Stimulated activated CD4-positive, alpha-beta T cell treated with anti-CD3 and anti-CD28 coated beads, TNF-alpha, amount 100 ng/mL, for 1 hour (primary cell): ENCODE measurements around the gene ZSWIM6.

Experiments used
- DNase-seq, 3 donors: peaks; one replicate each; pipeline ENCODE4 v3.0.0-alpha.2; 2020; ENCODE audit warnings: low read depth in 3 of 3, low spot score in 1 of 3

ZSWIM6 gene

DNA sequence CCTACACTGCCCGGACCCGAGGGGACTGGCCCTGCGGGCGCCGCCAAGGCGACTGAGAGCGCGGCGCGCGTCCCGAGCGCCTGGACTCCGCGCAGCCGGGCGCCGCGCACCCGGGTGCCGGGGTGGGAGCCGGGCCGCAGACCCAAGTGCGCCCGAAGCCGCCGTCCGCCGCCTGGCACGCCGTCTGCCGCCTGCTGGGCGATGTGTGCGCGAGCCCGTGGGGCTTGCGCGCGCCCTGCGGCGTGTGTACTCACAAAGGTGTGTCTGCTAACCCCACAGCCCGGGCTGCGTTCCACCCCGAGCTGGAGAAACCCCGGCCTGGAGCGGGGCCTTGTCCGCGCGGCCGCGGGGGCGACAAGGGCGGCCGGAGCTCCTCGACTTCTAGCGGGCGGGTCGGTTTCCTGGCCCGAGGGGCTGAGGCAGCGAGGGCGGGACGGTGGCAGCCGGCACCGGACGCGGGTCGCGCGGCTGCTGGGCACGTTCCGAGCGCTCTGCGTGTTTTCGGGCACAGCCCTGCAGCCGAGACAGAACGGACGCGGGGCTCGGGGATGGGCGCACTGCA, 1.1 kb upstream of the ZSWIM6 start:
- DNase-seq = peak; percentile 30 to 56 (median 49)

DNA sequence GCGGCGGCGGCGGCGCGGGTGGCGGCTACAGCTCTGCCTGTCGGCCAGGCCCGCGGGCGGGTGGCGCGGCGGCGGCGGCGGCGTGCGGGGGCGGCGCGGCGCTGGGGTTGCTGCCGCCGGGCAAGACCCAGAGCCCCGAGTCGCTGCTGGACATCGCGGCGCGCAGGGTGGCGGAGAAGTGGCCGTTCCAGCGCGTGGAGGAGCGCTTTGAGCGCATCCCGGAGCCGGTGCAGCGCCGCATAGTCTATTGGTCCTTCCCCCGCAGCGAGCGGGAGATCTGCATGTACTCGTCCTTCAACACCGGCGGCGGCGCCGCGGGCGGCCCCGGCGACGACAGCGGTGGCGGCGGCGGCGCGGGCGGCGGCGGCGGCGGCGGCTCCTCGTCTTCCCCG, 296 bp downstream of the ZSWIM6 start:
- no peak for DNase-seq

DNA sequence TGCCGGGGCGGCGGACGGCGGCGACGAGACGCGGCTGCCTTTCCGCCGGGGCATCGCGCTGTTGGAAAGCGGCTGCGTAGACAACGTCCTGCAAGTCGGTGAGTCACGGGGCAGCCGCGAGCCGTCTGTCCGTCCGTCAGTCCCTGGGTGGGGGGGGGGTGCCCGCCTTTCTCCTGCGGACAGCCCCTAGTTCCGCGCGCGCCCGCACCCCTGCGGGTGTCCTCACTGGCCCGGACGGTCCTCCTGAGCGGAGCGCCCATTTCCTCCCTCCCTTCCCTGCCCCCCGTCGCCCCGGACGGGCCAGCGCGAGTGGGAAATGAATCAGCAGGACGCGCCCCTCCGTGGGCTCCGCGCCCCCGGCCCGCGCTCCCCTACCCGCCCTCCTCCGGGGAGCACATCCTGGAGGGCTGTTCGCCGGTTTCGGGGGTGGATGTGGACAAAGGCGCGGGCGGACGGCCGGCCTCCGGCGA, 828 bp downstream of the ZSWIM6 start:
- DNase-seq = peak in 1 of 3 donors; percentile 12

GRCh38 chr5:61333321-61333953, 1.4 kb downstream of the ZSWIM6 start:
- peak in 2 of 3 donors; percentile 2 to 4 for DNase-seq

GRCh38 chr5:61333954-61334867, 2.2 kb downstream of the ZSWIM6 start:
- no peak for DNase-seq

DNA sequence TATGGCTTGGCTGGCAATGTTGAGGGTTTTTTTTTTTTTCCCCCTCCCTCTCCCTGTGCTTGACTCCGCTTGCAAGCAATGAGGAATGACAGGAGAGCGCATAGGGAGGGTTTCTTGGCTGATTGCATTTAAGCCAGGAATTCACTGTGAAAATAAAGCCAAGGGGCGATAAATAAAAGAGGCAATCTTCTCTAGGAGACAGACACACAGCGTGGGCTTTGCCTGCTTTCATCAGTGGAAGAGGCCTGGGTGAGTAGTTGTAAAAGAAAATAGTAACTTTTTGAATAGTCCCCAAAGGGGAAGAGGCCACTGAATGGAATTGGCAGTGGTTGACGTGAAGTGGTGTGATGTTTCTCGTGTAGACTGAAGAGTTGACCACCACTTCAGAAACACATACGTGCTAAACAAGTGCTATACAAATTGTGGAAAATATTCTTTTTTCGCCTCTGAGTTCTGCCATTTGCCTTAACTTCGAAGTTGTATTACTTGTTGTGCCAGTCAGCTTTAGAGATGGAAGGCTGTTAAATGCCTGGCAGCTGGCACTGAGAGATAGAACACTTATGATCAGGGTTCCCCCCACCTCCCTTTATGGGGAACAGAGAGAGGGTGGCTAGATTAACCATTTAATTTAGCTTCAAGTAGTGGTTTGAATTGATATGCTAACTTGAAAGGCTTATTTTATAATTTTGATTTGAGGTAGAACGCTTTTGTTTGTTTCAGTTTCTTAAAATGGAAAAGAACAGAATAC, 3.0 kb downstream of the ZSWIM6 start:
- DNase-seq = no peak

- no peak for DNase-seq
Observed at GRCh38 chr5:61339764-61340163, 7.7 kb downstream of the ZSWIM6 start.

DNA sequence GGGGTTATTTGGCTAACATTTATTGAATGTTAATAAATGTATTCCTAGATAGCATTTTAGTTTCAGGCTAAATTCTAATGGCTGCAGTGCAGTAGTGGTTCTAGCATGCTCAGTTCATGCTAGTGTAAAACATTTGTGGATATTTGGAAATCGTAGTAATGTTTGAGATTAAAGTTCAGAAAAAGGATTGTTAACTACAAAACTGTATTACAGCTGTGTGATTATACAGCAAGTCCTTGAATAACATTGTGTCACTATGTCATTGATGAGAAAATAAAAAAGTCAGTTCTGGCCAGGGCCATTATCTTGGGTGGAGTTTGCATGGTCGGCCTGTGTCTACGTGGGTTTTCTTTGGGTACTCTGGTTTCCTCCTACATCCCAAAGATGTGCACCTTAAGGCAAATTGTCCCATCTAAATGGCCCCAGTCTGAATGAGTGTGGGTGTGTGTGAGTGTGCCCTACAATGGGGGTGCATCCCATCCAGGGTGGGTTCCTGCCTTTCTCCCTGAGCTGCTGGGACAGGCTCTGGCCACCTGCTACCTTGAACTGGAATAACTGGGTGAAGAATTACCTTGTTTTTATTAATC, 8.8 kb downstream of the ZSWIM6 start:
- DNase-seq = no peak

- DNase-seq = no peak
Observed at GRCh38 chr5:61342071-61342501, 10.0 kb downstream of the ZSWIM6 start.

- no peak for DNase-seq
Observed at GRCh38 chr5:61344187-61344944, 12.3 kb downstream of the ZSWIM6 start.

- DNase-seq = no peak
Observed at GRCh38 chr5:61346511-61346910, 14.5 kb downstream of the ZSWIM6 start.

DNA sequence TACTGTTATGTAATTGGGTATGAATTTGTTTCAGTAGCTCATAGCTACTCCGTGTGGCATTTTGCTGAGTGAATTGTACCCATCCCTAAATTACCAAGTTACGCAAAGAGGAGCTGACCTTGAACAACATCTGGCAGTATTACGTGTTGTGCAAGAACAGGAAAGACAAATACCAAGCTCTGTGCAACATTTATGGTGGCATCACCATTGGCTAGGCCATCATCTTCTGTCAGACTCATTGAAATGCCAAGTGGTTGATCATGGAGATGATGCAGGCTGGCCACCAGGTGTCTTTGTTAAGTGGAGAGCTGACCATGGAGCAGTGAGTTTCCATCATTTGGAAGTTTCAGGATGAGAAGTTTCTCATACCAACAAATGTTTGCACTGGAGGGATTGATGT, 15.0 kb downstream of the ZSWIM6 start:
- DNase-seq = no peak

- DNase-seq = no peak
Observed at GRCh38 chr5:61348447-61348846, 16.4 kb downstream of the ZSWIM6 start.

DNA sequence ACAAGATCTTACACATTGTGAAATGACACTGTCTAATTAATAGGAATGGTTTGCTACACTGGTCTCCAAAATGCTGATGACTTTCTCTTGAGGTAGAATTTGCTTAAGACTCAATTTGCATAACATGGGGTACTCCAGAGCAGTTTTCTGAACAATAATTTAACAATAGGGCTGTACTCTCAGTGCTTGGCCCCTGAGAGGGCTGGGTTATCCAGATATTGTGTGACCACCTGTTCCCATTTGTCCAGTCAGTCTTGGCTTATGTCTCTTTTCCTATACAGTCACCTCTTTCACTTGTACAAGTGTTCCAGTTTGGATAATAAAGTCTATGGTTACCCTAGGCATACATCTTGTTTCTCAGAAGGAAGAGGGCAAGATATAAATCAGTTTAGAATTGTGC, 17.9 kb downstream of the ZSWIM6 start:
- DNase-seq = no peak

- no peak for DNase-seq
Observed at GRCh38 chr5:61350535-61350934, 18.5 kb downstream of the ZSWIM6 start.

DNA sequence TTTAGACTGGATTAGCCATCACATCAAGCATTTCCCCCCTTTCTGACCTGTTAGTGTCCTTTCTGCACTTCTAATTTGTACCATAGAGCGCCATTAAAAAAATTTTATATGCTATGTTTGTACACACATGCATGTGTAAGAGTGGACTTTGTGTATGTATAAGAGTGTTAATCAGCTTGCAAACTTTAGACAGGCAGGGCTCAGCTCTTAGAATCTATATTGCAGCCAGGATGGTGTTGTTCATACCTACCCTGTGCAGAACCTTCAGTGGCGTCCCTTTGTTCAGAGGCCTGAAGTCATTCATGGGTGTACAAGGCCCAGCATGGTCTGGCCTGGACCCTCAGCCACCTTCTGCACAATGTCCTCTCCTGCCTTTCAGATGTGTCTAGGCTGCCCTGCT, 19.7 kb downstream of the ZSWIM6 start:
- no peak for DNase-seq

DNA sequence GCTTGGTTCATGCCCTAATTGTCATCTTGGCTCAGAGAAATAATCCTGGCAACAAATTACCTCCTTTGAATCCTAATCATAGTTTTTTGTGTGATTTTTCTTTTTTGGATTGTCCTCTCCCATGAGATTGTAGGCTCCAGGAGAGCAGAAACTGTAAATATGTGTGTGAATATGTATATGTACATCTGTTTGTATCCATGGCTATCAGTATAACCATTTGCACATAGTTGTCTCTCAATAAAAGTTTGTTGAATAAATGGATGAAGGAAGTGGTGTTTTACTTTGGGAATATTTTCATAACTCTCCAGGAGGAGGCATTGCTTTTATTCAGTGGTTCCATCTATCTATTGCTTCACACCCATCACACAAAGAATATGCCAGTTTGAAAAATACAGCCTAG, 20.1 kb downstream of the ZSWIM6 start:
- DNase-seq = no peak

DNA sequence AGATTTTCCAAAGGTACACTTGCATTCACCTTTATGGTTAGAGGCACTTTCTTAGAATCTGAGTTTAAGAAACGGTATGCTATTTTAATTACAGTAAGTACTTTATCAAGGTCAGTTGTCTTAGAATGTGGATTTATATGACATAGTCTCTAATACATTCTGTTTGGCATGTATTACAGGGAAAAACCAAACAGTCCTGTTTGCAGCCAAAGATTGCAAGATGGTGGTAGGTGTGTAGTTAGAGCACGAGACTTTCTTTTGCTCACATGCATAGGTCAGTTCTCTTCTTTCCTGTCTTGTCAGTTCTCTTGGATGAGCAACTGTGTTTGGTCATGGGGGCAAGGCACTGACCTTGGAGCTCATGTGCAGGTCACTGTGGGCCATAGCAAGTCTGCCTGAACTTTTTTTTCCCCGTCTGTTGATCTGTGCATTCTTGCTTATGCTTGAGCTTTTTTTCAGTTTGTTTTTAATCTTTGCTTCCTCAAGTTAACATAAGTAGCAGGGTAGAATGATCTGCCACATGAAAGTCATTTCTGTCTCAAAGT, 20.6 kb downstream of the ZSWIM6 start:
- no peak for DNase-seq

- no peak for DNase-seq
Observed at GRCh38 chr5:61353293-61353692, 21.2 kb downstream of the ZSWIM6 start.

- no peak for DNase-seq
Observed at GRCh38 chr5:61354199-61354598, 22.1 kb downstream of the ZSWIM6 start.
